HT-29 (cell line): ENCODE data around the gene CLHC1. TPM values are rescaled to one million over a fixed set of nuclear protein-coding genes. Genes with fewer than 3 reads are reported as not detected.
"Not testable (repeated sequence)": the region's sequence is repeated elsewhere in the genome, so short reads cannot be mapped to it uniquely, and the experiment has no call there.

Experiments
- DNase-seq: peaks from one replicate; pipeline ENCODE4 v3.0.0-alpha.2; 2015; ENCODE audit warnings: low spot score
- total RNA-seq: library from RNA; depleted of rRNA; stranded (reverse); fragments of >200 nt; shearing (Covaris generic); gene quantifications from 2 replicates; pipeline ENCODE4 v1.2.3, GENCODE V29; 2014

Gene CLHC1
- total RNA-seq, 1 experiment from 2014 or later = 0.46 TPM

DNA sequence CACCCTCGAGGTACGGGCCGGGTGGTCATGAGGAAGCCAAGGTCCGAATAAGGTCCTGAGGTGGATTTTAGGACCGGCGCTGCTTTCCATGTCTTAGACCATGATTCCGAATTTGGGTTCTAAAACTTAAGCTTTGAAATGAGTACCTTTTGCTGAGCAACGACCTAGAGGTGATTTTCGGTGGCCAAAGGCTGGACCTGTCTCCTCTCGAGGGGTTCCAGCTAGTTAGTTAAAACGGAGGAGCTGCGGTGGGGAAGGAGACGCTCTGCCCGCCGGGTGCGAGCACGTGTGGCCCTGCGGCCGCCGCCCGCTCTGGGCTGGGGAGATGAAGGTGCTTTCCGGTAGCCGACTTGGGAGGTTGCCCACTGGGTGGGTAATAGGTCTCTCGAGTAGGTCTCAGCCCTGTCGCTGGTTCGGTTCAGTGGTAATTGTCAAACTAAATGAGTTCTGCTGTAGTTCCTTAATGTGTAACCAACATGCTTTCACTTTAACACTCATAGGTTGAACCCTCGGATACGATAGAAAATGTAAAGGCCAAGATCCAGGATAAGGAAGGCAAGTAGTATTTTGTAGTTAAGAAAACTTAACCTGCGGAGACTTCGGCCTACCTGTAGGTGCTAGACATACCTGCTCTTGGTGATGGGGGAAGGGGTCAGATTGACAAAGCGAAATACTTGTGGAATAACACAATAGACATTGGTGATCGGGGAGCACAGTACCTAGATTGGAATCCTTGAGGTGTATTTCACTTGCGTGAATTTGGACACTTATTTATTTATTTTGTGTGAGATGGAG lies 967 bp upstream of the CLHC1 start:
- DNase-seq = peak; percentile 47

DNA sequence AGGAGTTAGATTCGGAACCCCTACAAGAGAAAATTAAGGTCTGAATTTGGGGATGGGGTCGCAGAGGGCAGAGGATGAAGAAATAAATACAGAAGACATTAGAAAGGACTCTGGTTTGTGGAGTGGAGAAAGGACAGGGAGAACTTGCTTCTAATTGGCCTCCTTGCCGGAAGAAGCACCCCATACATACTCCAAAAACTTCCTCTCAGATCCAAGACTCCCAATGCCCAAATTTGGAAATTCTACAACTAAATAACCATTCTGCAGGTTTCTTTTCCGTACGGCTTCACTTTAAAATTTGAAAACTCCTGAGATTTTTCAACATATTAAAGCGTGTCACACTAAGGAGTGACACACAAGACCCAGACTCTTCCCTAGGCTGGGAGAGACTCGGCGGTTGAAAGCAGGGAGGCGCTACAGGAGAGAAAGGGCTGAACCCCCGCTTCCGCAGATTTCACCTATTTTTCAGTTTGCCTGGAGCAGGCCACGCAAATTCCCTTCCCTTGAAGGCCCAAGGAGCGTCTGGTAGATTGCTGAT lies 478 bp downstream of the CLHC1 start:
- DNase-seq = no peak

DNA sequence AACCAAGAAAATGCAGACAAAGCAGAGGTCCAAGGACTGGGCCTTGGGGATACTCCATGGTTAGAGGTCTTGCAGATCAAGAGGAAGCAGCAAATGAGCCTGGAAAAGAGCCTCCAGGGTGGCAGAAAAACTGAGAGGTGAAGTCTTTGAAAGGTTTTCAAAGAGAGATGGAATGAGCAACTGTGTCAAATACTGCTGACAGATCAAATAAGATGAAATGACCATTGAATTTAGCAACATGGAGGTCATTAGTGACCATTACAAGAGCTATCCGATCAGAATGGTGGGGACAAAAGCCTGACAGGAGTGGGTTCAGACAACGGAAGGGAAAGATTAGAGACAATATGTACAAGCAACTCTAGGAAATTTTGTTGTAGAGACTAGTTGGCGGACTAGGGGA lies 1.5 kb downstream of the CLHC1 start:
- DNase-seq = no peak

DNA sequence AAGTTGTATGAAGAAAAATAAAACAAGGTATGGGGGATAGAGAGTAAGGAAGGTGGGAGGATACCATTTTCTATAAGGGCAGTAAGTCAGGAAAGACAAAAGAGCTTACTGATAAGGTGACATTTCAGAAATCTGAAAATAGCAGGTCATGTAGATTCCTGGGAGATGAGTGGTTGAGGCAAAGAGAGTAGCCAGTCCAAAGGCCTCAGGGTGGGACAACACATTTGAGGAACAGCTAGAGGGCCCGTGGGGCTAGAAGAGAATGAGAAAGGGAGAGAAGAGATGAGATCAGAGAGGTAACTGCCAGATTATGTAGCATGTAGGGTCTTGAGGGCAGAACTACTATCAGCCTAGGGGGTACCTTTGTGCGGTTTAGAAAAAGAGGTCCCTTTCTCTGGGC lies 2.9 kb downstream of the CLHC1 start:
- no peak for DNase-seq

DNA sequence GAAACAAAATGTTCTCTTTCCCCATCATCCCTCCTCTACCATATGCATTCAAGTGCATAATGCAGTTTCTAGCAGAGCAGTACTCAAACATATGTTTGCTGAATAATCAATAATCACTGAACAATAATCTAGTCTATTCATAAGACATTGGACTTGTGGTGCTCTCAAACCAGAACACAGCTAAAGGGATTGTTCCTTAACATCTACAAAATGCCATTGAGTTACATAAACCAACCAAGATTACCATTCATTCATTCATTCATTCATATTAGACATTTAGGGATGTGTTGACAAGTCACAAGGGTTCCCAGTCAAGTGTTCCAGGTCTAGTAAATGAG lies 3.9 kb downstream of the CLHC1 start:
- DNase-seq = no peak

DNA sequence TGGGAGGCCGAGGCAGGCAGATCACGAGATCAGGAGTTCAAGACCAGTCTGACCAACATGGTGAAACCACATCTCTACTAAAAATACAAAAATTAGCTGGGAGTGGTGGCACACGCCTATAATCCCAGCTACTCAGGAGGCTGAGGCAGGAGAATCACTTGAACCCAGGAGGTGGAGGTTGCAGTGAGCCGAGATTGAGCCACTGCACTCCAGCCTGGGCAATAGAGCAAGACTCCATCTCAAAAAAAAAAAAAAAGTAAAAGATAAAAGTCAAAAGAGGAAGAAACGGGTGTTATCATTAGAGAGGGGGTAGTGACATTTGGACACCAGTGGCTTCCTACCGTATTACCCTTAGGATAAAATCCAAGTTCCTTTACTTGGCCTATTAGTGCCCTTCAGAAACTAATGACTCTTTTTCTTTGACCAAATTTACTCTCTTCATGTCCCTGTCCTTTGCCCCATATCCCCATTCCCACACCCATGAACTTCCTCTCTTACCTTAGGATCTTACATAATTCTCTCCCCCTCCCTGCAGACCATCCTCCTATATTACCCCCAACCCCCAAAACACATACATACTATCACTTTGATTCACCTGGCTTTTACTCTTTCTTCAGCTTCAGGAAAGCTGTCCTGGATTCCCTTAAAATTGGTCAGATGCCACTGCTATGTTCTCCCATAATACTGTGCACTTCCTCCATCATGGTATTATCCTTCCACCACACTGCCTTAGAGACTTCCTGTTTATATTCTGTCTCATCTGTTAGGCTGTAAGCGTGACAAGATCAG lies 4.5 kb downstream of the CLHC1 start:
- DNase-seq = not testable (repeated sequence)

DNA sequence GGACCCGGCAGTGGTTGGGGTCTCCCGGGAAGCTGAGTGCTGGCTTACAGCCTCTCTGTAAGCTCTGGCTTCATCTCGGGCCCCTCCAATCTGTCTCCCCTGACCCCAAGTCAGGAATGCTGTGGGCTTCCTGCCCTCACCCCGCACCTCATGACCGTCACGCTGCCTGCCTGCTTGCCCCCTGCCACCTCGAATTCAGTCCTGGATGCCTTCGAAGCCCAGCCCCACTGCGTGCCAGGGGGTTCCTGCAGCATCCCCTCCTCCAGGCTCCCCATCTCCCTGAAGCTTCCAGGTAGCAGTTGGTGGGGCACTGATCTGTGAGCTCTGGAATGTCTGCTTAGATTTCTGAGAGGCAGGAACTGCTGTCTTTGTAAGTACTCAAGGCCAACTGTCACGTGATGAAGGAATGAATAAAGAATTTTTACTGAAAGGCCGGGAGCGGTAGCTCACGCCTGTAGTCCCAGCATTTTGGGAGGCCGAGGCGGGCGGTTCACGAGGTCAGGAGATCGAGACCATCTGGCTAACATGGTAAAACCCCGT lies 6.5 kb downstream of the CLHC1 start:
- DNase-seq = no peak

DNA sequence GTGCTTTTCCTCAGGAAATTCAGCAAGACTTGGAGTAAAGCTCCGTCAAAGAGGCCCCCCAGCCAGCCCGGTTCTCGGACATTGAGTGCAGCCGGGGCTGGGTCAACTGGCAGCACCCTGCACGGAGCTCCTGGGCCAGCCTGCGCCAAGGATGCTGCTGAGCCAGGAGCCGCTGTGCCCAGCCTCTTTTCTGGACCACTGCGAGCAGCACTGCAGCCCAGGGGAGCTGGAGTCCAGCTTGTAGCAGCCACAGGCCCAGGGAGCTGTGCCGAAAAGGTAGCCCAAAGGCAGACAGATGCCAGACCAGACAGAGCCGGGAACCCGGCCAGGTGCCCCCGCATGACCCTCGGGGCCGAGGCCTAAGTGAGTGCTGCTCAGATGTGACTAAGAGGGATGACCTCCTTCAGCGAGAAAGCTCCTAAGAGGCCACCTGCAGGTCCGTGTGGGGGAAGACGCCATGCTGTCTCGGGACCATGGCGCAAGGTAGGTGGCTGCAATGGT lies 7.3 kb downstream of the CLHC1 start:
- DNase-seq = no peak

DNA sequence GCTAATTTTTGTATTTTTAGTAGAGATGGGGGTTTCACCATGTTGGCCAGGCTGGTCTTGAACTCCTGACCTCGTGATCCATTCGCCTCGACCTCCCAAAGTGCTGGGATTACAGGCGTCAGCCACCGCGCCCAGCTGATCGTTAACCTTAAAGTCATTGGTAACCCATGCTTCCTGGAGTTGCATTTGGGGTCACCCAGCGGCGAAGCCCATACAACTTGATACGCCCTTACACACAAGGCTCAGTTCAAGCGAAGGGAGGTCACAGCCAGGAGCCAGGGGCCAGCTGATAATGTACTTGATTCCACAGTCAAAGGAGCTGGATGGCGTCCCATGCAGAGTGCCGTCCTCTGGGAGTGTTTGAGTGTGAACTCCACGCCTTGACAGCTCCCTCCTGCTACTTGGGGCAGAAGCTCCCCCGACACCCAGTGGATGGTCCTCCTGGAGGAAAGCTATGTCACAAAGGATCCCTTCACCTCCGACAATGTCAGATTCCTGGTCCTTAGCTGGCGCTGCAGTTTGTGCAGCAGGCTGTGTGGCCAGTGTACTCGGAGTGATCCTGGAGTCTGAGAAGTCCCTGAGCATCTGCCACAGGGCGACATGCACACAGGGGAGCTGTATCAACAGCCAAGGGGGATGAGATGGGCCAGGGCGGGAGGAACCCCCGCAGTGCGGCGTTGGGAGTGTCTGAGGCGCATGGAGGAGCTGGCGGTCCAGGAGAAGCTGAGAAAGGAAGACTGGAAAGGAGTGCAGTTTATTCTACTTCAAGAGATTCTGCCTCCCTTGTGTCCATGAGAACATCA lies 7.9 kb downstream of the CLHC1 start:
- DNase-seq = no peak

DNA sequence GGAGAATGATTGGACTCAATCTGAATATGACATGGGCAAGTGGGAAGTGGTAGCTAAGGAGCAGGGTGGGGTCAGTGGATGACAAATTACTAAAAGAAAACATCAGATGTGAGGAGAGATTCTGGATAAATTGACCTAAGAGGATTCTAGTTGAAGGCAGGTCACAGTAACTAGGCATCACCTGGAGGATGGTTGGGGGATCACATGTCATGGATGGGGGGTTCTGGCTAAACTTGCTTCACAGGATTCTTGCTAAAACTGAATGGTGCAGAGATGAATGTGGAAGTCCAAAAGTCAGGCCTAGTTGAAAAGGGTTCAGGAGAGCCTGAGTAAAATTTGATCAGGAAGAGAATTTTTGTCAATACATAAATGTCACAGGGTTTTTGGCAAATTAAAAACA lies 18.3 kb downstream of the CLHC1 start:
- DNase-seq = no peak

DNA sequence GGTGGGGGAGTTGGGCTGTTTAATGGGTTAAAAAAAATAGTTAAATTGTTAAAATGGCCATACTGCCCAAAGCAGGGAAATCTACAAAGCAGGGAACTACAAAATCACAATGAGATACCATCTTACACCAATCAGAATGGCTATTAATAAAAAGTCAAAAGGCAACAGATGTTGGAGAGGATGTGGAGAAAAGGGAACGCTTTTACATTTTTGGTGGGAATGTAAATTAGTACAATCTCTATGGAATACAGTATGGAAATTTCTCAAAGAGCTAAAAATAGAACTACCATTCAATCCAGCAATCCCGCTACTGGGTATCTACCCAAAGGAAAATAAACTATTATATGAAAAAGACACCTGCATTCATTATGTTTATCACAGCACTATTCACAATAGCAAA lies 27.1 kb downstream of the CLHC1 start:
- DNase-seq = no peak

DNA sequence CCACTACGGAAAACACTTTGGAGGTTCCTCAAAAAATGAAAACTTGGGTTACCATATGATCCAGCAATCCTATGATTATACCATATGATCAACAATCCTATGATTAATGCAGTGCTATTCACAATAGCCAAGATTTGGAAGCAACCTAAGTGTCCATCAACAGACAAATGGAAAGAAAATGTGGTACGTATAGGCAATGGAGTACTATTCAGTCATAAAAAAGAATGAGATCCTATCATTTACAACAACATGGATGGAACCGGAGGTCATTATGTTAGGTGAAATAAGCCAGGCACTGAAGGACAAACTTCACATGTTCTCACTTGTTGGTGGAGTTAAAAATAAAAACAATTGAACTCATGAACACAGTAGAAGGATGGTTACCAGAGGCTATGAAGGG lies 27.6 kb downstream of the CLHC1 start:
- no peak for DNase-seq

DNA sequence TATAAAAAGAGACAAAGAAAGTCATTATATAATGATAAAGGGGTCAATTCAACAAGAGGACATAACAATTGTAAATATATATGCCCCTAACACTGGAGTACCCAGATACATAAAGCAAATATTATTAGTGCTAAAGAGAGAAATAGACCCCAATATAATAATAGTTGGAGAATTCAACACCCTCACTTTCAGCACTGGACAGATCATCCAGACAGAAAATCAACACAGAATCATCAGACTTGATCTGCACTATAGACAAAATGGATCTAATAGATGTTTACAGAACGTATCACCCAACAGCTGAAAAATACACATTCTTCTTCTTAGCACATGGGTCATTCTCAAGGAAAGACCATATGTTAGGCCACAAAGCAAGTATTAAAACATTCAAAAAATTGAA lies 31.7 kb downstream of the CLHC1 start:
- no peak for DNase-seq

DNA sequence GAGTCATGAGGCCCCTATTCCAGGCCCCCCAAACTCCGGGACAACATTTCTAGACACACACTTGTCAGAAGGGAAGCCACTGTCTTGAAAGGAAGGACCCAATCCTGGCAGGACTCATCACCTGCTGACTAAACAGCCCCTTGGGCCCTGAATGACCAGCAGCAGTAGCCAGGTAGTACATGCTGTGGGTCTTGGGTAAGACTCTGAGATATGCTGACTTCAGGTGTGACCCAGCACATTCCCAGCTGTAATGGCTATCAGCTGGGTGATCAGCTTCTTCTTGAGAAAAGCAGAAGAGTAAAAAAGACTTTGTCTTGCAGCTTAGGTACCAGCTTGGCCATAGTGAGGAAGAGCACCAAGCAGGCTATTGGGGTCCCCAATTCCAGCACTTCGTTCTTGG lies 35.6 kb downstream of the CLHC1 start:
- no peak for DNase-seq

DNA sequence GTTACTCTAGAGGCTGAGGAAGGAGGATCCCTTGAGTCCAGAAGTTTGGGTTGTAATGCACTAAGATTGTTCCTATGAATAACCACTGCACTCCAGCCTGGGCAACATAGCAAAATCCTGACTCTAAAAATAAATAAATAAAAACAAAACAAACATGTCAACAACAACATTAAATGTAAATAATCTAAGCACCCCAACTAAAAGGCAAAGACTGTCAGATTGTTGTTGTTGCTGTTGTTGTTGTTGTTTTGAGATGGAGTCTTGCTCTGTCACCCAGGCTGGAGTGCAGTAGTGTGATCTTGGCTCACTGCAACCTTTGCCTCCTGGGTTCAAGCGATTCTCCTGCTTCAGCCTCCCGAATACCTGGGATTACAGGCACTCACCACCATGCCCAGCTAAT lies 40.2 kb downstream of the CLHC1 start:
- not testable (repeated sequence) for DNase-seq

DNA sequence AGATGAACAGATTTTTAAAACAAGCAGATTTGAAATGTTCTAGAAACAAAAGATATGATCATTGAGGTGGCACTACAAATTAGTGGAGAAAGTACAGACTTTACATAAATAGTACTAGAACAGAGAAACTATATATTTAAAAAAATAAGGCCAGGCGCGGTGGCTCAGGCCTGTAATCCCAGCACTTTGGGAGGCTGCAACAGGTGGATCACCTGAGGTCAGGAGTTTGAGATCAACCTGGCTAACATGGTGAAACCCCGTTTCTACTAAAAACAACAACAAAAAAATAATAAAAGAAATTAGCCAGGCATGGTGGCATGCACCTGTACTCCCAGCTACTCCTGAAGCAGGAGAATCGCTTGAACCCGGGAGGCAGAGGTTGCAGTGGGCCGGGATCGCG lies 45.3 kb downstream of the CLHC1 start:
- DNase-seq = not testable (repeated sequence)

DNA sequence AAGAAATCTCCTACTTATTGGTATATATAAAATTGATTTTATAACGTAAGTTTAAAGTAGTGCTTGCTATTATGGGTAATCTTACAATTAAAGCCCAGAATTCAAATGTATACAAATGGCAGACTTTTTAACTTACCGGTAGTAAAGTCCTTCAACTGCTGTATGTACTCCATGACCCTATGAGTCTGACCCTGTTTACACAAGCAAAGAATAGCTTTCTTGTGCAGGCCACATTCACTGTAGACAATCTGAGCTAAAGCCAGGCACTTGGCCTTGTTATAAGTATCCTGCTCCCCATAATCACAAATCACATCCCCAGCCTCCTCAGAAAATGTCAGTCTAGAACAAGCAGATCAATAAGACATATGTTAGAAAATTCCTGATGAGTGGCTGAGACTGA lies 51.7 kb downstream of the CLHC1 start:
- no peak for DNase-seq

DNA sequence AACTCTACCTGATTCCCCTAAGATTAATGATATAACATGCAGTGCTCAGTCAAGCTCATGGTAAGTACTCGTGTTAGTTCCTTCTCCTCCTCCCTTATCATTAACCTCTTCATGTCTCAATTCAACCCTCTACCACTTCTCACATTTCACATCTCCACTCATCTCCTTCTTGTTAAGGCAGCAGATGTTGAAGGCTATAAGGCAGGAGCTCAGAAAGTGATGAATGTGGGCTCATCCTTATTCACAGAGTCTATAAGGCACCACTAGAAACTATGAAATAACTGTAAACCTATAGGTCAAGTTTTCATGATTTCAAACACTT lies 56.0 kb downstream of the CLHC1 start:
- no peak for DNase-seq

DNA sequence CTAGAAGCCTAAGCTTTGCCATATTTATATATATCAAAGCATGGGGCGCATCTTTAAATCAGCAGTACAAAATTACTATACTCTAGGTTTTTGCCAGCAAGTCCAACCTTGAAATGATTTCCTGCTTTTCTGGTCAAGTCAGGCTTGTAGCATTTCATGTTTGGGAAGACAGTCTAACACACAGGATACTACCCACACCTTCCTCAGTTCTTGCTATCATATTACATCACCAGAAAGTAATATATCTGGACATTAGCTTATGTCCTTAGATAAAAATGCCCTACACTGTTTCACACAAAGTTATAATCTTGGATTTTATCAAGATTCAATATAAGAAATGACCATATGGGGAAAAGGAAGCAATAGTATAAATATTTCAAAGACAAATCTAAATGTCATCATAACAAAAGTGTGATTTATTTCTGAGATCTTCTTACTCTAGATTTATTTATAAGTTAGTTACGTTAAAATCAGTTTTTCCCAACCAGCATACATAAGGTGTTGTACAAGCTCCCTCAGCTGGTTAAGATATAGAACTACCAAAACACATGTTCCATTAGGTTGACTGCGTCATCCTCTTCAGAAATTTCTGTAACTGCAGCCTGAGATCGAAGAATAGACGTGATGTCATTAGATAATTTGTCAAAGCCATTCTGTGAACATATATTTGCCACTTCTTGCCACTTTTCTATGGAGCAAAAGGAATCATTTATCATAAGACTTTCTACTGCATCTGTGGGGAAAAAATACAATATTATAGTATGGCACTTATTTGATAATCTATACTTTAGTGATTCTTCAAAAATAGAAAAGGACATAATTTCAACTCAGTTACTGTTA lies 56.6 kb downstream of the CLHC1 start:
- DNase-seq = peak; percentile 57

DNA sequence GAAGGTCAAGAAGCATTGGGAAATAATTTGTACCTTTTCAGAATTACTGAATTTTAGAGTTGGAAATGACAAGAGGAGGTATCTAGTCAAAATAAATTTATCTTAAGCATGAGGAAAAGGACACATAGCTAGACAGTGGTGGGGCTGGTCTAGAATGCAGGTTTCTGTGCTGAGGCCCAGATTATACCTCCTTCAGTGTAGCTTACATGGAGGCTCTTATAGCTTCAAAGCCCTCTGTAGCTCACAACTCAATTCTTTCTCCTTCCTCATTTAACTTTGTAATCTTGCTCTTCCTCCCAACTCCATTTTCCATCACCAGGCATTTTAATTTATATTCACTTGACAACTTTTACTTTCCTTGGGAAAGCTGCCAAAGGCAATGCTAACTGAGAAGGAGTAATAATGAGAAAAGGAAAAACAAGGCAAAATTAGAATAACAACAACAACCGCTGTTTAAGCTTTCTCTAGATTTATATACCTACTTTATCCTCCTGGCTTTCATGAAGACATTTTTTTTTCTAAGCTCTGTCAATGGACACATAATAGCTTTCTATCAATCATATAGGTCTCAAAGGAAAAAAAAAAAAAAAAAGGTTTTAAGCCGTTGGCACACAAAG lies 58.5 kb downstream of the CLHC1 start:
- no peak for DNase-seq
